Measurements from ENCODE around the gene YLPM1. TPM values are rescaled to one million over a fixed set of nuclear protein-coding genes. Genes with fewer than 3 reads are reported as not detected.

Gene YLPM1
- total RNA-seq, 1 donor = 44.5 TPM

GRCh38 chr14:74836251-74836960 lies 73.3 kb downstream of the YLPM1 start:
- TF ChIP-seq, protein P1, sequence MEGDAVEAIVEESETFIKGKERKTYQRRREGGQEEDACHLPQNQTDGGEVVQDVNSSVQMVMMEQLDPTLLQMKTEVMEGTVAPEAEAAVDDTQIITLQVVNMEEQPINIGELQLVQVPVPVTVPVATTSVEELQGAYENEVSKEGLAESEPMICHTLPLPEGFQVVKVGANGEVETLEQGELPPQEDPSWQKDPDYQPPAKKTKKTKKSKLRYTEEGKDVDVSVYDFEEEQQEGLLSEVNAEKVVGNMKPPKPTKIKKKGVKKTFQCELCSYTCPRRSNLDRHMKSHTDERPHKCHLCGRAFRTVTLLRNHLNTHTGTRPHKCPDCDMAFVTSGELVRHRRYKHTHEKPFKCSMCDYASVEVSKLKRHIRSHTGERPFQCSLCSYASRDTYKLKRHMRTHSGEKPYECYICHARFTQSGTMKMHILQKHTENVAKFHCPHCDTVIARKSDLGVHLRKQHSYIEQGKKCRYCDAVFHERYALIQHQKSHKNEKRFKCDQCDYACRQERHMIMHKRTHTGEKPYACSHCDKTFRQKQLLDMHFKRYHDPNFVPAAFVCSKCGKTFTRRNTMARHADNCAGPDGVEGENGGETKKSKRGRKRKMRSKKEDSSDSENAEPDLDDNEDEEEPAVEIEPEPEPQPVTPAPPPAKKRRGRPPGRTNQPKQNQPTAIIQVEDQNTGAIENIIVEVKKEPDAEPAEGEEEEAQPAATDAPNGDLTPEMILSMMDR (IDR thresholded peaks at IDR 0.05; ENCODE audit: insufficient read depth, low read depth, low read length) = no peak
- DNase-seq (ENCODE audit: low read depth) = peak; percentile 47
- no peak overlapping the region for H3K4me3 ChIP-seq (ENCODE audit: low read depth, low read length)

- DNase-seq (ENCODE audit: low read depth) = peak; percentile 53
- TF ChIP-seq, protein P1 (IDR thresholded peaks at IDR 0.05; ENCODE audit: insufficient read depth, low read depth, low read length) = no peak
- no peak overlapping the region for H3K4me3 ChIP-seq (ENCODE audit: low read depth, low read length)
Measured at GRCh38 chr14:74838166-74838565, 75.0 kb downstream of the YLPM1 start.

GRCh38 chr14:74840603-74841030 lies 77.5 kb downstream of the YLPM1 start:
- no peak overlapping the region for H3K4me3 ChIP-seq (ENCODE audit: low read depth, low read length)
- TF ChIP-seq, protein P1 (IDR thresholded peaks at IDR 0.05; ENCODE audit: insufficient read depth, low read depth, low read length) = no peak
- DNase-seq (ENCODE audit: low read depth) = no peak

DNA sequence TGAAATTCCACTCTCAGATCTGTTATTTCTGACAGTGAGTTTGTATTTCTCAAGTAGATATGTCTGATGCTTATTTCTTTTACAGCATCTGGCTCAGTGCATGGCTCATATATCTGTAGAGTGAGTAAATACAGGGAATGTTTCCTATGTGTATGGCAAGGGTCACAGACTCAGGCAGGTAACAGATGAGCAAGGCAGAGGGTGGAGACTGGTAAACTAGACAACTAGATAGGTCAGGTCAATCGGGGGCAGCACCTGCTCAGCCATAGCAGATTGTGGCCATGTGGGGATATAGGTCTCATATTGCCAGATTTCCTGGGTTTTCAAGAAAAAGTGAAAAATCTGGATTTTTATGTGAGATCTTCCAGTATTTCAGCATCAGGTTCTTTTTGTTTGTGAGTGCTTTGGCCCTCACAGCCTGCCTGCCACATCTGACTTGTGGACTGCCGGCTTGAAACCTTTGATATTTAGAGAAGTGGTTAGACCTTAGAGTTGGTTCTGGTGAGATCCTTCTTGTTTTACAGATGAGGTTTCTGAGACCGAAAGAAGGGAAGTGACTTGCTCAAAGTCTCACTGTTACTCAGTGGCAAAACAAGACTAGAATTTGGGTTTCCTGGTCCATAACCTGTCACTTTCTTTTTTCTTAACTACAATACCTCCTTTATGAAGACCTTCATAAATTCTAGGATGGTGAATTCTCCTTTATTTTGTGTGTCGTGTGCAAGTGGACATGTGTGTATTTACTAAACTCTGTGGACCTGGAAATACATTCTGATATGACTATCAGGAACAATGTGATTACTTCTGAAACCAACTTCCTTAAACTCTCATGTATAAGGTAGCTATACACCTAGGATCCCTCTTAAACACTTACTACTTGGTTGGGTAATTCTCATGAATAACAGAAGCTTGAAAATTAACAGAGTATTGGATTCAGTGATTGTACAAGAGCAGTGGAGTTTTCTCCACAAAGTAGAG lies 78.4 kb downstream of the YLPM1 start:
- no peak for DNase-seq (ENCODE audit: low read depth)
- no peak overlapping the region for H3K4me3 ChIP-seq (ENCODE audit: low read depth, low read length)
- TF ChIP-seq, protein P1 (IDR thresholded peaks at IDR 0.05; ENCODE audit: insufficient read depth, low read depth, low read length) = no peak

GRCh38 chr14:74843653-74844052 lies 80.5 kb downstream of the YLPM1 start:
- DNase-seq (ENCODE audit: low read depth) = peak; percentile 73
- TF ChIP-seq, protein P1 (IDR thresholded peaks at IDR 0.05; ENCODE audit: insufficient read depth, low read depth, low read length) = peak; percentile 17
- no peak overlapping the region for H3K4me3 ChIP-seq (ENCODE audit: low read depth, low read length)

GRCh38 chr14:74846168-74846567 lies 83.1 kb downstream of the YLPM1 start:
- TF ChIP-seq, protein P1 (IDR thresholded peaks at IDR 0.05; ENCODE audit: insufficient read depth, low read depth, low read length) = no peak
- no peak overlapping the region for H3K4me3 ChIP-seq (ENCODE audit: low read depth, low read length)
- DNase-seq (ENCODE audit: low read depth) = peak; percentile 77

All from fibroblast of villous mesenchyme (primary cell).